Liver (tissue), 9 donors: Measurements from ENCODE around the gene DUS3L. TPM values are rescaled to one million over a fixed set of nuclear protein-coding genes. Genes with fewer than 3 reads are reported as not detected.

ENCODE experiments used
- DNase-seq: peaks from one replicate; pipeline ENCODE4 v3.0.0-alpha.2; 2017; ENCODE audit warnings: low spot score
- H3K27ac ChIP-seq, 2 donors: one replicate each; pipeline ENCODE4 v1.7.0; 2013; ENCODE audit warnings: inconsistent platforms in 2 of 2, low read length in 2 of 2, control low read depth in 1 of 2, low read depth in 1 of 2, mild to moderate bottlenecking in 1 of 2
- H3K27me3 ChIP-seq, 4 donors: one replicate each; pipeline versions ENCODE4 v1.6.1 to v1.7.0; 2013; ENCODE audit warnings: low read length in 3 of 4, inconsistent platforms in 1 of 4, mild to moderate bottlenecking in 1 of 4, moderate library complexity in 1 of 4; ENCODE audit not compliant: control insufficient read depth in 4 of 4, insufficient read depth in 4 of 4
- H3K36me3 ChIP-seq, 4 donors: one replicate each; pipeline versions ENCODE4 v1.6.1 to v1.7.0; 2013; ENCODE audit warnings: low read length in 3 of 4, mild to moderate bottlenecking in 3 of 4, low read depth in 1 of 4, moderate library complexity in 1 of 4; ENCODE audit not compliant: control insufficient read depth in 4 of 4, insufficient read depth in 3 of 4
- H3K4me1 ChIP-seq, 4 donors: one replicate each; pipeline versions ENCODE4 v1.6.1 to v1.7.0; 2013; ENCODE audit warnings: low read length in 3 of 4, mild to moderate bottlenecking in 3 of 4, moderate library complexity in 1 of 4; ENCODE audit not compliant: control insufficient read depth in 4 of 4, insufficient read depth in 4 of 4
- H3K4me3 ChIP-seq, 3 donors: one replicate each; pipeline versions ENCODE4 v1.6.1 to v1.7.0; 2013; ENCODE audit warnings: low read length in 3 of 3, control low read depth in 1 of 3, low read depth in 1 of 3, mild to moderate bottlenecking in 1 of 3
- H3K9ac ChIP-seq, 2 donors: one replicate each; pipeline ENCODE4 v1.7.0; 2013; ENCODE audit warnings: low read length in 2 of 2, mild to moderate bottlenecking in 2 of 2, moderate library complexity in 2 of 2, control low read depth in 1 of 2, low read depth in 1 of 2
- H3K9me3 ChIP-seq, 4 donors: one replicate each; pipeline versions ENCODE4 v1.6.1 to v1.7.0; 2013; ENCODE audit warnings: low read length in 3 of 4; ENCODE audit not compliant: control insufficient read depth in 4 of 4
- ATF3 ChIP-seq: IDR thresholded peaks from 2 replicates; pipeline ENCODE4 v1.6.1; 2016; ENCODE audit warnings: antibody characterized with exemption
- CTCF ChIP-seq: fragments of 150-350 bp; IDR thresholded peaks from 2 replicates; pipeline ENCODE4 v1.5.1; 2017; ENCODE audit warnings: improper control_type of control experiment, low read depth, low read length; ENCODE audit not compliant: missing input control
- EGR1 ChIP-seq, 2 donors: IDR thresholded peaks; 2 replicates each; pipeline ENCODE4 v1.6.1; 2016 to 2018; ENCODE audit warnings: antibody characterized with exemption in 2 of 2, low read depth in 2 of 2
- FOXA1 ChIP-seq: IDR thresholded peaks from 2 replicates; pipeline ENCODE4 v1.6.1; 2016; ENCODE audit warnings: antibody characterized with exemption
- FOXA2 ChIP-seq: IDR thresholded peaks from 2 replicates; pipeline ENCODE4 v1.6.1; 2016; ENCODE audit warnings: antibody characterized with exemption
- GABPA ChIP-seq, 2 donors: IDR thresholded peaks in 1 of 2; conservative IDR thresholded peaks in 1 of 2; 2 replicates each; pipeline ENCODE4 v1.6.1; 2016; ENCODE audit warnings: antibody characterized with exemption in 2 of 2, mild to moderate bottlenecking in 1 of 2, moderate library complexity in 1 of 2
- HNF4A ChIP-seq, 2 donors: conservative IDR thresholded peaks; 2 replicates each; pipeline ENCODE4 v1.6.1; 2016; ENCODE audit warnings: antibody characterized with exemption in 2 of 2, mild to moderate bottlenecking in 2 of 2
- HNF4G ChIP-seq: IDR thresholded peaks from 2 replicates; pipeline ENCODE4 v1.6.1; 2016; ENCODE audit warnings: antibody characterized with exemption
- JUND ChIP-seq, 2 donors: IDR thresholded peaks; 2 replicates each; pipeline ENCODE4 v1.6.1; 2016; ENCODE audit warnings: antibody characterized with exemption in 2 of 2
- MAX ChIP-seq: IDR thresholded peaks from 2 replicates; pipeline ENCODE4 v1.6.1; 2016; ENCODE audit warnings: antibody characterized with exemption
- NR2F2 ChIP-seq: IDR thresholded peaks from 2 replicates; pipeline ENCODE4 v1.6.1; 2016; ENCODE audit warnings: antibody characterized with exemption
- RAD21 ChIP-seq, 2 donors: IDR thresholded peaks; 2 replicates each; pipeline ENCODE4 v1.6.1; 2016; ENCODE audit warnings: antibody characterized with exemption in 2 of 2, mild to moderate bottlenecking in 2 of 2
- REST ChIP-seq: IDR thresholded peaks from 2 replicates; pipeline ENCODE4 v1.6.1; 2016; ENCODE audit warnings: antibody characterized with exemption, mild to moderate bottlenecking
- RXRA ChIP-seq, 2 donors: IDR thresholded peaks; 2 replicates each; pipeline ENCODE4 v1.6.1; 2017 to 2018; ENCODE audit warnings: antibody characterized with exemption in 2 of 2, mild to moderate bottlenecking in 1 of 2
- SP1 ChIP-seq: IDR thresholded peaks from 2 replicates; pipeline ENCODE4 v1.6.1; 2018; ENCODE audit warnings: antibody characterized with exemption, mild to moderate bottlenecking
- TAF1 ChIP-seq: conservative IDR thresholded peaks from 2 replicates; pipeline ENCODE4 v1.6.1; 2016; ENCODE audit warnings: antibody characterized with exemption, mild to moderate bottlenecking
- YY1 ChIP-seq: IDR thresholded peaks from 2 replicates; pipeline ENCODE4 v1.6.1; 2016; ENCODE audit warnings: antibody characterized with exemption, mild to moderate bottlenecking
- ZBTB33 ChIP-seq: IDR thresholded peaks from 2 replicates; pipeline ENCODE4 v1.6.1; 2016; ENCODE audit warnings: antibody characterized with exemption
- WGBS: extraction: QIAGEN DNeasy Blood & Tissue Kit; methylation state at CpG from one replicate; pipeline ENCODE4 v1.1.7; 2013; 5-methylcytosine and 5-hydroxymethylcytosine counted together
- polyA plus RNA-seq, 2 donors: library from polyadenylated mRNA; stranded (reverse) in 1 of 2; unstranded in 1 of 2; fragments of 200-250 nt in 1 of 2; fragments of >200 nt in 1 of 2; fragmentation: Nextera tagmentation in 1 of 2; extraction: Ambion mirVana in 1 of 2; gene quantifications; one replicate each; pipeline versions ENCODE4 v1.2.1 to v1.2.3, GENCODE V29; 2013 to 2015
- total RNA-seq, 2 donors: library from RNA; depleted of rRNA; stranded (reverse); fragments of >200 nt; gene quantifications; one replicate each; pipeline ENCODE4 v1.2.3, GENCODE V29; 2014
- donor health status: healthy.
- donor health status: healthy.
- donor health status: healthy.
- donor health status: healthy.
- donor health status: healthy.

The DUS3L gene
- total RNA-seq (10 to 100 TPM; 16.3 to 19.0 TPM), polyA plus RNA-seq (10 to 100 TPM; 12.2 to 17.4 TPM)

- Histone ChIP-seq H3K27ac (peak within 1 kb of the TSS; percentile 91 to 98), H3K27me3 (no peaks in the 10 kb centered on the region), H3K9ac (peak within 1 kb of the TSS; percentile 76 to 80), H3K36me3 (peaks cover 8 to 39% (median 22%) of the 10 kb centered on the region in 4 donors), H3K4me1 (peaks cover 0 to 20% (median 8%) of the 10 kb centered on the region in 4 donors), H3K9me3 (no peaks in the 10 kb centered on the region), H3K4me3 (peak within 1 kb of the TSS; percentile 47 to 91 (median 67))
- DNase-seq = peak; percentile 98
- 11% methylated on average over 72 of the region's 72 CpGs for WGBS
- TF ChIP-seq HNF4A (conservative IDR thresholded peaks at IDR 0.05) = peak in 1 of 2 donors; percentile 10
- TF ChIP-seq MAX = peak; percentile 99
- TF ChIP-seq FOXA2 = no peak
- TF ChIP-seq EGR1 (IDR thresholded peaks at IDR 0.05; ENCODE audit: low read depth in 2 of 2) = peak in 1 of 2 donors; percentile 55
- no peak for TF ChIP-seq CTCF
- TF ChIP-seq RAD21 (IDR thresholded peaks at IDR 0.05) = no peak
- peak; percentile 65 for TF ChIP-seq ZBTB33
- no peak for TF ChIP-seq FOXA1
- peak; percentile 84 to 95 for TF ChIP-seq GABPA (IDR thresholded peaks at IDR 0.05 in 1 of 2, conservative IDR thresholded peaks at IDR 0.05 in 1 of 2)
- peak; percentile 89 for TF ChIP-seq YY1
- TF ChIP-seq HNF4G = no peak
- peak in 1 of 2 donors; percentile 14 for TF ChIP-seq JUND (IDR thresholded peaks at IDR 0.05)
- TF ChIP-seq SP1 = peak; percentile 49
- peak; percentile 68 for TF ChIP-seq REST
- no peak for TF ChIP-seq ATF3
- TF ChIP-seq TAF1 = peak; percentile 67
- peak; percentile 55 to 63 for TF ChIP-seq RXRA (IDR thresholded peaks at IDR 0.05)
- peak; percentile 82 for TF ChIP-seq NR2F2
Measured at GRCh38 chr19:5790559-5791520, at the start of gene DUS3L. DUS3L (minus strand) TSS chr19:5791163; CDS start chr19:5791141, 22 bp downstream.
